Measurements from ENCODE around the gene DTNB.

The DTNB gene

DNA sequence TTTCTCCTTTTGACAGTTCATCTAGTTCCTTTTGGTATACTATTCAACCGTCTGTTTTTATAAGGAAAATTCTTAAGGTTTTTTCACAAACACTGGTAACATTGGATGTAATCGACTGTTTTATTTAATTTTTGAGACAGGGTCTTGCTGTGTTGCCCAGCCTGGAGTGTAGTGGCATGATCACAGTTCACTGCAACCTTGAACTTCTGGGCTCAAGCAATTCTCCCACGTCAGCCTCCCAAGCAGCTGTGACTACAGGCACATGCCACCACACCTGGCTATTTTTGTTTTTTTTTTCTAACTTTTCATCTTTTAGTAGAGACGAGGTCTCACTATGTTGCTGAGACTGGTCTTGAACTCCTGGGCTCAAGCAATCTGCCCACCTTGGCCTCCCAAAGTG, 227.3 kb downstream of the DTNB start:
- Histone ChIP-seq H3K27me3 (ENCODE audit: insufficient read depth, low read depth, severe bottlenecking) (no peaks in the 10 kb centered on the region), H3K27ac (no peak overlapping the region), H3K36me3 (no peaks in the 10 kb centered on the region), H3K9me3 (ENCODE audit: severe bottlenecking) (no peaks in the 10 kb centered on the region), H3K4me3 (ENCODE audit: low read depth, low read length) (no peak overlapping the region)
- DNase-seq: no peak
- TF ChIP-seq, protein P1, sequence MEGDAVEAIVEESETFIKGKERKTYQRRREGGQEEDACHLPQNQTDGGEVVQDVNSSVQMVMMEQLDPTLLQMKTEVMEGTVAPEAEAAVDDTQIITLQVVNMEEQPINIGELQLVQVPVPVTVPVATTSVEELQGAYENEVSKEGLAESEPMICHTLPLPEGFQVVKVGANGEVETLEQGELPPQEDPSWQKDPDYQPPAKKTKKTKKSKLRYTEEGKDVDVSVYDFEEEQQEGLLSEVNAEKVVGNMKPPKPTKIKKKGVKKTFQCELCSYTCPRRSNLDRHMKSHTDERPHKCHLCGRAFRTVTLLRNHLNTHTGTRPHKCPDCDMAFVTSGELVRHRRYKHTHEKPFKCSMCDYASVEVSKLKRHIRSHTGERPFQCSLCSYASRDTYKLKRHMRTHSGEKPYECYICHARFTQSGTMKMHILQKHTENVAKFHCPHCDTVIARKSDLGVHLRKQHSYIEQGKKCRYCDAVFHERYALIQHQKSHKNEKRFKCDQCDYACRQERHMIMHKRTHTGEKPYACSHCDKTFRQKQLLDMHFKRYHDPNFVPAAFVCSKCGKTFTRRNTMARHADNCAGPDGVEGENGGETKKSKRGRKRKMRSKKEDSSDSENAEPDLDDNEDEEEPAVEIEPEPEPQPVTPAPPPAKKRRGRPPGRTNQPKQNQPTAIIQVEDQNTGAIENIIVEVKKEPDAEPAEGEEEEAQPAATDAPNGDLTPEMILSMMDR (IDR thresholded peaks at IDR 0.05; ENCODE audit: low read depth, low read length): no peak

GRCh38 chr2:25445464-25445863, 227.9 kb downstream of the DTNB start:
- DNase-seq: no peak

DNA sequence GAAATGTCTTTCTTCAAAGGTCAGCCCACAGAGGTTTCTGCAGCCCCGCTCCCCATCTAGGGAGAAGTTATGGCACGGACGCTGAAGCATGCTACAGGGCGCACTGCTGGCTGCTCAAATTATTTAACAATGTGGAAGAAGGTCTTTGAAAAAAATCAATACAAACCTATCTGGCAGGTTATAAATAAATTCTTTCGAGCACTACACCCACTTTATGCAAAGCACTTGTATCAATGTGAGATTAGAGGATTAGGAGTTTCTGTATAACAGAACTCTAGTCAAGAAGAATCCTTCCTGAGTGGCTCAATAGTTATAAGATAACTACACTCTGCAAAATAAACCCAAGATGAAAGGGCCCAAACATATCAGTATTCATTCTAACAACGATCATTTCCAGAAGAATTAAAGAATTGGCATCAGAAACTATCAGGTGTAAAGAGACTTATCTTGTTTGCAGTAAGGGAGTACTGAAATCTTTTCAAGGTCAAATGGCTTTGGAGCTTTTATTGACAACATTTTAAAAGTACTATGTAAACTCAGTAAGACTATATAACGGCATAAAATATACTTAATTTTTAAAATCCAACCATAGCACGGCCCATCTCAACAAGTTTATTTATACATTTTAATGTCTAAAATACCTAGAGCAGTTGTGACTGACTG, 228.6 kb downstream of the DTNB start:
- Histone ChIP-seq H3K36me3 (no peaks in the 10 kb centered on the region), H3K9me3 (ENCODE audit: severe bottlenecking) (no peaks in the 10 kb centered on the region), H3K4me3 (ENCODE audit: low read depth, low read length) (no peak overlapping the region), H3K27me3 (ENCODE audit: insufficient read depth, low read depth, severe bottlenecking) (no peaks in the 10 kb centered on the region), H3K27ac (no peak overlapping the region)
- TF ChIP-seq, protein P1 (IDR thresholded peaks at IDR 0.05; ENCODE audit: low read depth, low read length): no peak
- DNase-seq: no peak

More at GRCh38 chr2:25445464-25445863, 227.9 kb downstream of the DTNB start:
- no peak overlapping the region for H3K27ac ChIP-seq
- no peaks in the 10 kb centered on the region for H3K36me3 ChIP-seq
- no peaks in the 10 kb centered on the region for H3K9me3 ChIP-seq (ENCODE audit: severe bottlenecking)
- TF ChIP-seq, protein P1 (IDR thresholded peaks at IDR 0.05; ENCODE audit: low read depth, low read length): no peak
- no peak overlapping the region for H3K4me3 ChIP-seq (ENCODE audit: low read depth, low read length)
- no peaks in the 10 kb centered on the region for H3K27me3 ChIP-seq (ENCODE audit: insufficient read depth, low read depth, severe bottlenecking)

DNA sequence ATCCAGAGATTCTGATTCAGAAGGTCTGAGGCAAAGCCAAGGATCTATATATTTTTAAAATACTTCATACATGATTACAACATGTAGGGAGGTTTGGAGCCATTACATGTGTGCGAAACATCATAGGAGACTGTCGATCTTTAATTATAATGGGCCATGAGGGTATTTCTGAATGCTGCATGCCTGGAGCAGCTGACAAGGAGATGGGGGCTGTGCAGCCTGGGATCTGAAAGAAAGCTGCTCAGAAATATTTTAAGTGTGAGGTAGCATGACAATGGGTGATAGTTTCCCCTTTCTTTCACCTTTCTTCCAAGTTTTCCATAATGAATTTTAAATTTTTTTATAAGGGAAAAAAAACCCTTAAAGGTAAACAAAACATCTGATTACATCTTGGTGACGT, 229.6 kb downstream of the DTNB start:
- Histone ChIP-seq H3K4me3 (ENCODE audit: low read depth, low read length) (no peak overlapping the region), H3K27me3 (ENCODE audit: insufficient read depth, low read depth, severe bottlenecking) (no peaks in the 10 kb centered on the region), H3K27ac (no peak overlapping the region), H3K9me3 (ENCODE audit: severe bottlenecking) (no peaks in the 10 kb centered on the region), H3K36me3 (no peaks in the 10 kb centered on the region)
- no peak for DNase-seq
- TF ChIP-seq, protein P1 (IDR thresholded peaks at IDR 0.05; ENCODE audit: low read depth, low read length): no peak

DNA sequence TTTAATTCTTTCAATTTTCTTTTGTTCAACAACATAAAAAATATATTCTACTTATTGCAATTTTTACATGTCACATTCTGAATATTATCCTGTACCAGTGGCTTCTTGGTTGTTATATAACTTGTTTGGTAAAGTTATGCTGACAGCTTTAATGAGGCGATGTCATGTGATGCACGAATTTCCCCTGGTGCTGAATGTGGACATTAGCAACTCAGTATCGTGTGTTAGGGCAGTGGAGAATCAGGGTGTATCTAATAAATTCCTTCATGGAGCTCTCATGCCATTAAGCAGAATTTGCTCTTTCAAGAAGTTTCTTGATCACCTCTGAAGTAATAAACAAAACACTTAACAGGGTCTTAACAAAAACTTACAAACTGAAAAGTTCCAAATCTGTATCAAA, 232.0 kb downstream of the DTNB start:
- Histone ChIP-seq H3K9me3 (ENCODE audit: severe bottlenecking) (no peaks in the 10 kb centered on the region), H3K27me3 (ENCODE audit: insufficient read depth, low read depth, severe bottlenecking) (no peaks in the 10 kb centered on the region), H3K27ac (no peak overlapping the region), H3K36me3 (no peaks in the 10 kb centered on the region), H3K4me3 (ENCODE audit: low read depth, low read length) (no peak overlapping the region)
- TF ChIP-seq, protein P1 (IDR thresholded peaks at IDR 0.05; ENCODE audit: low read depth, low read length): no peak
- no peak for DNase-seq

DNA sequence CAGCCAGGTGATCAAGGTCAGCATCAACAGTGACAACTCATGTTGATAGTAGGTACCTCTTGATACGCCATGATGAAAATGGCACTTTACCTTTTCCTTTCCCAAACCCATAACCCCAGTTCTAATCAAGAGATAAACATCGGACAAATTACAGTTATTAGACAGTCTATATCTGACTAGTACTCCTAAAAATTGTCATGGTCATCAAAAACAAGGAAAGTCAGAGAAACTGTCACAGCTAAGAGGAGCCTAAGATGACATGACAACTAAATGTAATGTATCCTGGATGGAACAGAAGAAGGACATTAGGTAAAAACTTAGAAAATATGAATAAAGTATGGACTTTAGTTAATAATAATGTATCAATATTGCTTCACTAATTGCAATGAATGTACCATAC, 234.6 kb downstream of the DTNB start:
- H3K36me3 ChIP-seq: peaks cover 8% of the 10 kb centered on the region
- H3K9me3 ChIP-seq (ENCODE audit: severe bottlenecking): peaks cover 8% of the 10 kb centered on the region
- TF ChIP-seq, protein P1 (IDR thresholded peaks at IDR 0.05; ENCODE audit: low read depth, low read length): no peak
- DNase-seq: no peak
- H3K4me3 ChIP-seq (ENCODE audit: low read depth, low read length): no peak overlapping the region
- H3K27me3 ChIP-seq (ENCODE audit: insufficient read depth, low read depth, severe bottlenecking): no peaks in the 10 kb centered on the region
- H3K27ac ChIP-seq: no peak overlapping the region
